GM10847 (cell line): ENCODE data around the gene DSN1.

Experiments
- POLR2A ChIP-seq: IDR thresholded peaks from 2 replicates; pipeline ENCODE4 v1.6.1; 2011; ENCODE audit not compliant: insufficient read length; ENCODE audit errors: extremely low read depth

Gene DSN1

DNA sequence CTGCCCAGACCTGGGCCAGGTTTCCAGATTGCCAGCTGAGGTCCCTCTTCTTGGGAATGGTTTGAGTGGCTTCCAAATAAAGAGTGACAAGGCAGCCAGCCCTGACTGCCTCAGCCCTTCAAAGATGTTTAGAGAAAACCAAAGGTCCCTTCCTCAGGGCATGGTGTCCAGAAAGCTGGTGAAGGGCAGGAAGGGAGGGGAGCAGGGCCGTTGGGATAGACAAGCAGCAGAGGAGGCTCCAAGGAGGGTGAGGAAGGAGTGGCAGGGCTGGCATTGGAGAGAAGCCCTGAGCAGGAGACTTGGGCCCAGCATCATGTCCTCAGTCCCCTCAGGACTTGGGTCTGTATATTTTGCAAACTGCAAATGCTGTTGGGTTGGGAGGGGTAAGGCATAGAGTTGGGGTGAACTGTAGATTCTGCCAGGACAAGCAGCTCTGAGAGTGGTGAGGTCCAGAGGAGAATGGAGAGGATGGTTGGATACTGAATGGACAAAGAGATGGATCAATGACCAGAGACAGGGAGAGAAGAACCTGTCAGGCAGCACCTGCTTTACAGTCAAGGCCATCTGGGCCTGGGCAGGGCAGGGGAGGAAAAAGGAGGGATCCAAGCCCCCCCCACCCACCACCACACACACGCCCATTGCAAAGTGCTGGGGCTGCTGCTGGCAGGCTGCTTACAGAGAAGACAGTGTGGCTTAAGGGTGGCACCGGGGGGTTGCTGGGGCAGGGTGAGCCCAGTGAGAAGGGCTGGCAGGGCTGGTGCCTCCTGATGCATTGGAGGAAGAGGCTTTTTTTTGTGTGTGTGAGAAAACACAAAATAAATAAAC is 5.5 kb upstream of the DSN1 start:
- TF ChIP-seq POLR2A: no peak

GRCh38 chr20:36777576-36777975 is 4.0 kb upstream of the DSN1 start:
- no peak for TF ChIP-seq POLR2A

DNA sequence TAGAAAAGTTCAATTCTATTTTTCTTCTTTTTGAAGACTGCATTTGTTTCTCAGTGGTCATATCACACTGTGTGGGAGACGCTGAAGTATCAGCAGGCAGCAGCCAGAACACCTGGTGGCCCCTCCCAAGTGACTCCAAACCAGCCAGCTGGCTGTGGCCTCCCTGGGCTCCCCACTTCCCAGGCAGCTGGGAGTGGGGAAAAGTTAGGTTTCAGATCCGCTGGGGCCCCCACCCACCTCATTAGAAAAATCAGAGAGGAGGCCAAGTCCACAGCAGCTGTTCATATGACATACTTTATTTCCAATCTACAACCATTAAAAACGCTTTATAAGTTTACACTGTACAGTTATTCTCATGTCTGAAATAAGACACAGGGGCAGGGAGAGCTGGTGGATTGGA is 3.6 kb upstream of the DSN1 start:
- no peak for TF ChIP-seq POLR2A

DNA sequence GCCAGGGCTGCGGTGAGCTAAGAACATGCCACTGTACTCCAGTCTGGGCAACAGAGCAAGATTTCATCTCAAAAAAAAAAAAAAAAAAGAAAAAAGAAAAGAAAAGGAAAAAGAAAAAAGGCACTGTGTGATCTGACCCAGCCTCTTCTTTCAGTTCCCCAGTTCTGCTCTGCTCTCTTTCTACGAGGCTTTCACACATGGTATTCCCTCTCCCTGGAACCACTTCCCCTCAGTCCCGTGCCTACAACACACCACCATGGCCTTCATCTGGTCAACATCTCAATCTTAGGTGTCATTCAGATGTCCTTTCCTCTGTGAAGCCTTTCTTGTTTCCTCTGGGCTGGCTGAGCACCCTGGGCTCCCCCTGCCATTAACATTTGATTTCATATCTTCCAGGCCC is 2.3 kb upstream of the DSN1 start:
- no peak for TF ChIP-seq POLR2A

DNA sequence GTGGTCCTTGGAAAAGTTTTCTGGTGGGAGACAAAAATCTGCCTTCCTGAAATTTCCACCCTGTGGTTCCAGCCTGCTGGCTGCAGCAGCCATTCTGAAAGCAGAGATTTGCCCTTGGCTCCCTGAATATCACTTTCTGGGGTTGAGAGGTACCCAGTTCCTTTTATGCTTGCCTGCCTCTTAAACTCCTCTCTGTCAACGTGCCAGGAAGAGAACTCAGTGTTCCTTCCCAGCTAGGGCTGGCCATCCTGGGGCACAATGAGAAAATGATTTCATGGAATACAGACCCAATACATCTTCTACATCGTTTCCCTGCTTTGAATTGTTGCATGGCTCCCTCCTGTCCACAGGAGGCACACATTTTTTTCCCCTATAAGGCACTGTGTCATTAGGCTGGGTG is 1.6 kb upstream of the DSN1 start:
- no peak for TF ChIP-seq POLR2A

- TF ChIP-seq POLR2A: no peak
Measured at GRCh38 chr20:36773107-36773596, 411 bp downstream of the DSN1 start.

DNA sequence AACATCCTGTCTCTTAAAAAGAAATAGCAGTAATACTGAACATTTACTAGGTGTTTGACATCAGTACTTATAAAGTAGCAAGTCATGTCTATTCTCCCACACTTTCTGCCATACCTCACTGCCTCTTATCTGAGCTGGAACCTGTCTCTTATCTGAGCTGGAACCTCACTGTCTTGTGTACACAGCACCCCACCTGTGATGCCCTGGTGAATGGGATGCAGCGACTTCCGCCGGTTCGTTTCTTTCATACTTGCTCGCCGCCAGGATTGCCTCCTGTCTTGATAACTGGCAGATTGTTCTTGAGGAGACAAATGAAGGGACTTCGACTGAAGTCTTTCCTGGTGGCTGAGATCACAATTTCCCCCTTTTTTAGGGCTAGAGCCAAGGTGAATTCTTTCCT is 2.9 kb downstream of the DSN1 start:
- TF ChIP-seq POLR2A: no peak

- TF ChIP-seq POLR2A: no peak
Measured at GRCh38 chr20:36768768-36769430, 4.7 kb downstream of the DSN1 start.

DNA sequence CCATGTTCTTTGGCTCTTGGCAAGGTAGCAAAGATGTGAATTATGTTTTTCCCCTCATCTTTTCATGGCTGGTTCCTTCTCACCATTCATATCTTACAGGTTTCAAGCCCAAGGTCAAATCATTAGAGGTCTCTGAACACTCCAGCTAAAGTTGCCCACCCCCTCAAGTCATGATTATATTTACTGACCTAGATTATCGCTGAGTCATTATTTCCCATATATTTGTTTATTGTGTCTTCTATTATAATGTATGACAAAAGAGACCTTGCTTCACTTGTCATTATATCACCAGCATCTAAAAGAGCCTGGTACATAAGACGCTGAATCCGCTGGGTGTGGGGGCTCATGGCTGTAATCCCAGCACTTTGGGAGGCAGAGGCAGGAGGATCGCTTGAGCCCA is 12.4 kb downstream of the DSN1 start:
- TF ChIP-seq POLR2A: no peak

DNA sequence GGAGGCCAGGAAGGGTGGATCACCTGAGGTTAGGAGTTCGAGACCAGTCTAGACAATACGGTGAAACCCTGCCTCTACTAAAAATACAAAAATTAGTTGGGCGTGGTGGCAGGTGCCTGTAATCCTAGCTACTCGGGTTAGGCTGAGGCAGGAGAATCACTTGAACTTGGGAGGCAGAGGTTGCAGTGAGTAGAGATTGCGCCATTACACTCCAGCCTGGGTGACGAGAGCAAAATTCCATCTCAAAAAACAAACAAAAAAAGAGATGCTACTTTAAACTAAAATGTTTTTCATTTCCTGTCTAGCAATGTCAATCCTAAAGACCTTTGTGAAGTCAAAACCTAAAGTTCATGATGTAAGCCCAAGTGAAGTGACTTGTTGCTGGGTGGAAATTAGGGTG is 12.9 kb downstream of the DSN1 start:
- no peak for TF ChIP-seq POLR2A

DNA sequence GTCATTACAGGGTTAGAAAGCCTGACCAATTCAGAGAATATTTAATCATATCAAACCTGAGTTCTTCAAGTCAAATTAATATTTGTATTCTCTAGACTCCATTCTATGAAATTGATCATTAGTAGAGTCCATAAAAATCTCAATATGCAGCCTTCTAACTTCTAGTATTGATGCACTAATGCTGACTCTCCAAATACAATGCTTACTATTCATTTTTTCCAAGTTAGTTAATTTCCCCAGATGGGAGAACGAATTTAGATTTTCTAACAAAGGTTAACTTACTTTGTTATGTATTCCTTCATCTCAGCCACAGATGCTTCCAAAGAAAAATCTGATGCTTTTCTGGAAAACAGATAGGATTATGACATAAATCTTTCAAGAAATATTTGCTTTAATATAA is 15.3 kb downstream of the DSN1 start:
- TF ChIP-seq POLR2A: no peak

DNA sequence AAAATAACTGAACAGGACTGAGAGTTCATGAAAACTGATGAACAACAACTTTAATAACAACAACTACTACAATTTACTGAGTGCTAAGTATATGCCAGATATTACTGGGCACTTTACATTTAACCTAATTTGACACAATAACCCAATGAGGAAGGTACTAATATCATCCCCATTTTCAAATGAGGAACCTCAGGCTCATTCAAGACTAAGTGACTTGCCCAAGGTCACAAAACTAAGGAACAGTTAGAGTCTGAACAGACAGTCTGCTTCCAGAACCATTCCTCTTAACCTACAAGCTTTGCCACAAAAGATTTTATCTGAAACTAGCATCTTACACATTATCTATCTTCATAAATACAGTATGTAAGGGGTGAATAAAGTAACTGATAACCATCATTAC is 17.1 kb downstream of the DSN1 start:
- no peak for TF ChIP-seq POLR2A

GRCh38 chr20:36754656-36755222 is 18.8 kb downstream of the DSN1 start:
- TF ChIP-seq POLR2A: no peak

- no peak for TF ChIP-seq POLR2A
Measured at GRCh38 chr20:36752582-36752981, 21.0 kb downstream of the DSN1 start.

- TF ChIP-seq POLR2A: peak; percentile 51
Measured at GRCh38 chr20:36745927-36746659, 27.5 kb downstream of the DSN1 start, which contains the start of gene NDRG3. NDRG3 (minus strand) TSS chr20:36746090; CDS start chr20:36721735, 24,355 bp downstream.

GRCh38 chr20:36745234-36745926 is 28.2 kb downstream of the DSN1 start:
- no peak for TF ChIP-seq POLR2A
